Measurements from ENCODE around the gene THSD7B. TPM values are rescaled to one million over a fixed set of nuclear protein-coding genes. Genes with fewer than 3 reads are reported as not detected.

The THSD7B gene
- polyA plus RNA-seq, 2 of the 4 experiments (the other 2 are of a cell fraction): not detected

GRCh38 chr2:137367361-137367760, 602.0 kb downstream of the THSD7B start:
- FAIRE-seq: no peak
- no peak overlapping the region for H3K27ac ChIP-seq
- 0% methylated on average over 1 of the region's 1 CpG for WGBS (ENCODE audit: missing lambda C conversion rate)
- H3K9me3 ChIP-seq: no peaks in the 10 kb centered on the region
- TF ChIP-seq USF2 (IDR thresholded peaks at IDR 0.05): no peak
- TF ChIP-seq EP300 (IDR thresholded peaks at IDR 0.05): no peak
- TF ChIP-seq POLR2A (IDR thresholded peaks at IDR 0.05; ENCODE audit: low read length): no peak
- TF ChIP-seq ATOH8 (CRISPR knock-in tag; IDR thresholded peaks at IDR 0.05; ENCODE audit: low read depth): no peak
- no peak for TF ChIP-seq ZC3H11A (IDR thresholded peaks at IDR 0.05)
- TF ChIP-seq HOXA7 (CRISPR knock-in tag; IDR thresholded peaks at IDR 0.05): no peak
- no peak for TF ChIP-seq TFCP2L1 (CRISPR knock-in tag; IDR thresholded peaks at IDR 0.05)
- TF ChIP-seq RCOR1 (IDR thresholded peaks at IDR 0.05; ENCODE audit: low read depth, low read length): no peak
- no peak for TF ChIP-seq HEYL (CRISPR knock-in tag; IDR thresholded peaks at IDR 0.05)
- TF ChIP-seq, protein P1, sequence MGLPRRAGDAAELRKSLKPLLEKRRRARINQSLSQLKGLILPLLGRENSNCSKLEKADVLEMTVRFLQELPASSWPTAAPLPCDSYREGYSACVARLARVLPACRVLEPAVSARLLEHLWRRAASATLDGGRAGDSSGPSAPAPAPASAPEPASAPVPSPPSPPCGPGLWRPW (IDR thresholded peaks at IDR 0.05): no peak
- no peak for TF ChIP-seq EHMT2 (IDR thresholded peaks at IDR 0.05; ENCODE audit: low read depth)
- TF ChIP-seq, protein P2, sequence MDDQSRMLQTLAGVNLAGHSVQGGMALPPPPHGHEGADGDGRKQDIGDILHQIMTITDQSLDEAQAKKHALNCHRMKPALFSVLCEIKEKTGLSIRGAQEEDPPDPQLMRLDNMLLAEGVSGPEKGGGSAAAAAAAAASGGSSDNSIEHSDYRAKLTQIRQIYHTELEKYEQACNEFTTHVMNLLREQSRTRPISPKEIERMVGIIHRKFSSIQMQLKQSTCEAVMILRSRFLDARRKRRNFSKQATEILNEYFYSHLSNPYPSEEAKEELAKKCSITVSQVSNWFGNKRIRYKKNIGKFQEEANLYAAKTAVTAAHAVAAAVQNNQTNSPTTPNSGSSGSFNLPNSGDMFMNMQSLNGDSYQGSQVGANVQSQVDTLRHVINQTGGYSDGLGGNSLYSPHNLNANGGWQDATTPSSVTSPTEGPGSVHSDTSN (IDR thresholded peaks at IDR 0.05): no peak
- no peak for TF ChIP-seq BHLHE40 (IDR thresholded peaks at IDR 0.05; ENCODE audit: low read depth, low read length)
- no peak for TF ChIP-seq ZFP36 (IDR thresholded peaks at IDR 0.05; ENCODE audit: borderline replicate concordance, partially characterized antibody)
- TF ChIP-seq CHD4 (IDR thresholded peaks at IDR 0.05; ENCODE audit: borderline replicate concordance): no peak
- TF ChIP-seq JUNB (IDR thresholded peaks at IDR 0.05): no peak
- TF ChIP-seq RARB (CRISPR knock-in tag; IDR thresholded peaks at IDR 0.05): no peak
- TF ChIP-seq, protein P3, sequence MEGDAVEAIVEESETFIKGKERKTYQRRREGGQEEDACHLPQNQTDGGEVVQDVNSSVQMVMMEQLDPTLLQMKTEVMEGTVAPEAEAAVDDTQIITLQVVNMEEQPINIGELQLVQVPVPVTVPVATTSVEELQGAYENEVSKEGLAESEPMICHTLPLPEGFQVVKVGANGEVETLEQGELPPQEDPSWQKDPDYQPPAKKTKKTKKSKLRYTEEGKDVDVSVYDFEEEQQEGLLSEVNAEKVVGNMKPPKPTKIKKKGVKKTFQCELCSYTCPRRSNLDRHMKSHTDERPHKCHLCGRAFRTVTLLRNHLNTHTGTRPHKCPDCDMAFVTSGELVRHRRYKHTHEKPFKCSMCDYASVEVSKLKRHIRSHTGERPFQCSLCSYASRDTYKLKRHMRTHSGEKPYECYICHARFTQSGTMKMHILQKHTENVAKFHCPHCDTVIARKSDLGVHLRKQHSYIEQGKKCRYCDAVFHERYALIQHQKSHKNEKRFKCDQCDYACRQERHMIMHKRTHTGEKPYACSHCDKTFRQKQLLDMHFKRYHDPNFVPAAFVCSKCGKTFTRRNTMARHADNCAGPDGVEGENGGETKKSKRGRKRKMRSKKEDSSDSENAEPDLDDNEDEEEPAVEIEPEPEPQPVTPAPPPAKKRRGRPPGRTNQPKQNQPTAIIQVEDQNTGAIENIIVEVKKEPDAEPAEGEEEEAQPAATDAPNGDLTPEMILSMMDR (IDR thresholded peaks at IDR 0.05): no peak
- CTCF ChIA-PET: no interaction called here
- no peaks in the 10 kb centered on the region for H3K4me1 ChIP-seq
- POLR2A ChIA-PET: no interaction called here
- no peak for DNase-seq (ENCODE audit: low read depth in 1 of 2, low spot score in 1 of 2)
- H3K4me3 ChIP-seq: no peak overlapping the region
- H3K4me2 ChIP-seq: no peak overlapping the region
- no peak for ATAC-seq

DNA sequence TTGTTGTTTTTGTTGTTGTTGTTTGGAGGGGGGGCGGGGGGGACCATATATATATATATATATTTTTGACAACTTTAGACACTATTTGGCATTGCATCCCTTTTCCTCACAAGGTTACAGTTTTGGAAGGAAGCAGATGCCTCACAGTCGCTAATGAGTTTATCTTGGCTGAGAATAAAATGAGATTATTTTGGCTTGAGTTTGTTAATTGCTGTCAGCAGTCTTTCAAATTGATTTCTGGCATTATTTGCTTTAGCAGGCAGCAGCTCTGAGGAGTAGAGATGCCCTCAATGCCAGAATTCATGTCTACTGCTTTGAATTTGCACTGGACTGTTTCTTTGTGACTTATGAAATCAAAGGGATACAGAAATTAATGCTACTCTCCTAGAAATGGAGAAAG, 603.8 kb downstream of the THSD7B start:
- POLR2A ChIA-PET: no interaction called here
- 12% methylated on average over 2 of the region's 2 CpGs for WGBS (ENCODE audit: missing lambda C conversion rate)
- ATAC-seq (no peak), FAIRE-seq (no peak), DNase-seq (ENCODE audit: low read depth in 1 of 2, low spot score in 1 of 2) (no peak)
- Histone ChIP-seq H3K4me3 (no peak overlapping the region), H3K9me3 (no peaks in the 10 kb centered on the region), H3K4me1 (no peaks in the 10 kb centered on the region), H3K4me2 (no peak overlapping the region), H3K27ac (no peak overlapping the region)
- CTCF ChIA-PET: interaction anchor here (1.2 kb wide), 1 partner anchor 11 kb away, joined by 3 read pairs; no protein-coding TSS in a partner anchor
- TF ChIP-seq ZFP36 (IDR thresholded peaks at IDR 0.05; ENCODE audit: borderline replicate concordance, partially characterized antibody): no peak
- no peak for TF ChIP-seq NPAS2 (CRISPR knock-in tag; IDR thresholded peaks at IDR 0.05; ENCODE audit: borderline replicate concordance)
- no peak for TF ChIP-seq FOSL2 (IDR thresholded peaks at IDR 0.05)
- no peak for TF ChIP-seq FOSL2 (CRISPR knock-in tag; IDR thresholded peaks at IDR 0.05)
- no peak for TF ChIP-seq BCL3 (IDR thresholded peaks at IDR 0.05)
- TF ChIP-seq, protein P4, sequence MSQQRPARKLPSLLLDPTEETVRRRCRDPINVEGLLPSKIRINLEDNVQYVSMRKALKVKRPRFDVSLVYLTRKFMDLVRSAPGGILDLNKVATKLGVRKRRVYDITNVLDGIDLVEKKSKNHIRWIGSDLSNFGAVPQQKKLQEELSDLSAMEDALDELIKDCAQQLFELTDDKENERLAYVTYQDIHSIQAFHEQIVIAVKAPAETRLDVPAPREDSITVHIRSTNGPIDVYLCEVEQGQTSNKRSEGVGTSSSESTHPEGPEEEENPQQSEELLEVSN (IDR thresholded peaks at IDR 0.05; ENCODE audit: borderline replicate concordance, low read depth): no peak
- no peak for TF ChIP-seq NFE2L2 (conservative IDR thresholded peaks at IDR 0.05; ENCODE audit: low read length)
- no peak for TF ChIP-seq HDAC2 (IDR thresholded peaks at IDR 0.05)
- TF ChIP-seq, protein P2 (IDR thresholded peaks at IDR 0.05): no peak
- TF ChIP-seq EHF (CRISPR knock-in tag; IDR thresholded peaks at IDR 0.05): no peak
- TF ChIP-seq USF2 (IDR thresholded peaks at IDR 0.05): no peak
- TF ChIP-seq CHD2 (IDR thresholded peaks at IDR 0.05; ENCODE audit: low read length, partially characterized antibody): no peak
- no peak for TF ChIP-seq SMC3 (IDR thresholded peaks at IDR 0.05)
- no peak for TF ChIP-seq BHLHE40 (IDR thresholded peaks at IDR 0.05; ENCODE audit: low read depth, low read length)
- no peak for TF ChIP-seq HOXA7 (CRISPR knock-in tag; IDR thresholded peaks at IDR 0.05)
- TF ChIP-seq MAFK (IDR thresholded peaks at IDR 0.05; ENCODE audit: partially characterized antibody): no peak
- no peak for TF ChIP-seq EHMT2 (IDR thresholded peaks at IDR 0.05; ENCODE audit: low read depth)
- no peak for TF ChIP-seq PHF8 (IDR thresholded peaks at IDR 0.05; ENCODE audit: borderline replicate concordance, low read depth)
- TF ChIP-seq POLR2AphosphoS2 (conservative IDR thresholded peaks at IDR 0.05; ENCODE audit: low read length): no peak
